ENCODE data around the gene THAP4. TPM values are rescaled to one million over a fixed set of nuclear protein-coding genes. Genes with fewer than 3 reads are reported as not detected.

Gene THAP4
- total and polyA plus RNA-seq, 2 of the 13 experiments (the other 11 are each of a cell fraction or from before 2014, with no cell fraction given) = 59.7 to 75.7 TPM

- peak; percentile 67; the same call in 1 of the 2 replicates for TF ChIP-seq DNMT1 (CRISPR knock-in tag; IDR thresholded peaks at IDR 0.05)
- TF ChIP-seq ZFX (CRISPR knock-in tag; IDR thresholded peaks at IDR 0.05; ENCODE audit: low read depth) = peak; percentile 81
- no peak for TF ChIP-seq SP1 (IDR thresholded peaks at IDR 0.05)
- TF ChIP-seq SP1 (CRISPR knock-in tag; IDR thresholded peaks at IDR 0.05) = 0 out of 2 replicates have a peak, but pooled peaks have one; percentile 17
- TF ChIP-seq ZNF563 (CRISPR knock-in tag; IDR thresholded peaks at IDR 0.05) = no peak
- TF ChIP-seq CREBL2 (CRISPR knock-in tag; IDR thresholded peaks at IDR 0.05; ENCODE audit: borderline replicate concordance) = no peak; the same call in 1 of the 2 replicates
- TF ChIP-seq HES4 (CRISPR knock-in tag; IDR thresholded peaks at IDR 0.05; ENCODE audit: borderline replicate concordance) = no peak; the same call in 1 of the 2 replicates
- TF ChIP-seq ZNF564 (CRISPR knock-in tag; IDR thresholded peaks at IDR 0.05) = 0 out of 2 replicates have a peak, but pooled peaks have one; percentile 17
- TF ChIP-seq ZBTB37 (CRISPR knock-in tag; IDR thresholded peaks at IDR 0.05) = no peak
- TF ChIP-seq ZBTB39 (CRISPR knock-in tag; IDR thresholded peaks at IDR 0.05) = no peak
- peak; percentile 53 for TF ChIP-seq HNRNPK (IDR thresholded peaks at IDR 0.05; ENCODE audit: low read depth, low read length, poor library complexity, severe bottlenecking)
- TF ChIP-seq SATB2 (CRISPR knock-in tag; IDR thresholded peaks at IDR 0.05) = no peak
- no peak; the same call in 1 of the 2 replicates for TF ChIP-seq ETS1 (CRISPR knock-in tag; IDR thresholded peaks at IDR 0.05)
- TF ChIP-seq PAWR (CRISPR knock-in tag; IDR thresholded peaks at IDR 0.05; ENCODE audit: borderline replicate concordance) = no peak
- no peak for TF ChIP-seq ZNF282 (IDR thresholded peaks at IDR 0.05; ENCODE audit: partially characterized antibody)
- no peak for TF ChIP-seq CENPBD1 (CRISPR knock-in tag; IDR thresholded peaks at IDR 0.05; ENCODE audit: borderline replicate concordance, low read depth)
- TF ChIP-seq POGZ (CRISPR knock-in tag; IDR thresholded peaks at IDR 0.05) = no peak
- TF ChIP-seq SCMH1 (CRISPR knock-in tag; IDR thresholded peaks at IDR 0.05; ENCODE audit: borderline replicate concordance) = no peak
- TF ChIP-seq TARDBP (CRISPR knock-in tag; IDR thresholded peaks at IDR 0.05) = peak; percentile 59; the same call in 1 of the 2 replicates
- TF ChIP-seq CHD4 (IDR thresholded peaks at IDR 0.05; ENCODE audit: borderline replicate concordance, low read length) = no peak
- TF ChIP-seq ZBTB2 (CRISPR knock-in tag; IDR thresholded peaks at IDR 0.05; ENCODE audit: low read depth) = no peak
- no peak for TF ChIP-seq SMARCE1 (IDR thresholded peaks at IDR 0.05; ENCODE audit: borderline replicate concordance)
- TF ChIP-seq ZNF33B (CRISPR knock-in tag; IDR thresholded peaks at IDR 0.05) = 0 out of 2 replicates have a peak, but pooled peaks have one; percentile 66
Observed at GRCh38 chr2:241559323-241560161, 77.4 kb downstream of the THAP4 start (continued).
